ENCODE measurements around the gene CDK4. TPM values are rescaled to one million over a fixed set of nuclear protein-coding genes. Genes with fewer than 3 reads are reported as not detected.

CDK4 gene
- 10 to 100 TPM; 22.1 to 52.6 TPM for polyA plus RNA-seq

GRCh38 chr12:57751788-57752667, at the start of gene CDK4:
CDK4 (minus strand) TSS chr12:57752310; CDS start chr12:57751717, 593 bp downstream.
- H3K27ac ChIP-seq (ENCODE audit: low read depth in 2 of 2, low read length in 1 of 2) = peak within 1 kb of the TSS; percentile 71 to 88
- H3K4me1 ChIP-seq (ENCODE audit: control insufficient read depth in 2 of 2, insufficient read depth in 2 of 2, low read length in 1 of 2) = peaks cover 6 to 8% of the 10 kb centered on the region in 2 donors
- H3K36me3 ChIP-seq (ENCODE audit: control insufficient read depth in 2 of 2, insufficient read depth in 2 of 2, low read length in 1 of 2) = peaks cover 0 to 11% of the 10 kb centered on the region in 2 donors
- no peaks in the 10 kb centered on the region for H3K9me3 ChIP-seq (ENCODE audit: control insufficient read depth in 2 of 2, insufficient read depth in 1 of 2, low read depth in 1 of 2, low read length in 1 of 2)
- 0 to 1% methylated on average over 58 of the region's 58 CpGs for WGBS, 2 donors
- no peaks in the 10 kb centered on the region for H3K27me3 ChIP-seq (ENCODE audit: control insufficient read depth in 1 of 2, insufficient read depth in 2 of 2, low read length in 2 of 2)
- peak within 1 kb of the TSS; percentile 58 to 72 for H3K4me3 ChIP-seq (ENCODE audit: low read depth in 1 of 2, low read length in 2 of 2)

- 95 to 97% methylated on average over 3 of the region's 3 CpGs for WGBS, 2 donors
- H3K27me3 ChIP-seq (ENCODE audit: control insufficient read depth in 1 of 2, insufficient read depth in 2 of 2, low read length in 2 of 2) = no peaks in the 10 kb centered on the region
- no peak overlapping the region for H3K4me3 ChIP-seq (ENCODE audit: low read depth in 1 of 2, low read length in 2 of 2)
- H3K4me1 ChIP-seq (ENCODE audit: control insufficient read depth in 2 of 2, insufficient read depth in 2 of 2, low read length in 1 of 2) = peaks cover 0 to 2% of the 10 kb centered on the region in 2 donors
- no peak overlapping the region for H3K27ac ChIP-seq (ENCODE audit: low read depth in 2 of 2, low read length in 1 of 2)
- no peaks in the 10 kb centered on the region for H3K9me3 ChIP-seq (ENCODE audit: control insufficient read depth in 2 of 2, insufficient read depth in 1 of 2, low read depth in 1 of 2, low read length in 1 of 2)
- H3K36me3 ChIP-seq (ENCODE audit: control insufficient read depth in 2 of 2, insufficient read depth in 2 of 2, low read length in 1 of 2) = peaks cover 0 to 13% of the 10 kb centered on the region in 2 donors
These were observed 48.9 kb upstream of the CDK4 start for GRCh38 chr12:57800965-57801364.

GRCh38 chr12:57797933-57798332, 45.8 kb upstream of the CDK4 start:
- H3K27me3 ChIP-seq (ENCODE audit: control insufficient read depth in 1 of 2, insufficient read depth in 2 of 2, low read length in 2 of 2) = no peaks in the 10 kb centered on the region
- H3K4me3 ChIP-seq (ENCODE audit: low read depth in 1 of 2, low read length in 2 of 2) = no peak overlapping the region
- WGBS, 2 donors = 84 to 89% methylated on average over 1 of the region's 1 CpG
- H3K36me3 ChIP-seq (ENCODE audit: control insufficient read depth in 2 of 2, insufficient read depth in 2 of 2, low read length in 1 of 2) = peaks cover 0 to 14% of the 10 kb centered on the region in 2 donors
- H3K4me1 ChIP-seq (ENCODE audit: control insufficient read depth in 2 of 2, insufficient read depth in 2 of 2, low read length in 1 of 2) = no peaks in the 10 kb centered on the region
- H3K9me3 ChIP-seq (ENCODE audit: control insufficient read depth in 2 of 2, insufficient read depth in 1 of 2, low read depth in 1 of 2, low read length in 1 of 2) = no peaks in the 10 kb centered on the region
- H3K27ac ChIP-seq (ENCODE audit: low read depth in 2 of 2, low read length in 1 of 2) = peak overlapping the region in 1 of 2 donors; percentile 40

- Histone ChIP-seq H3K27ac (ENCODE audit: low read depth in 2 of 2, low read length in 1 of 2) (no peak overlapping the region), H3K4me1 (ENCODE audit: control insufficient read depth in 2 of 2, insufficient read depth in 2 of 2, low read length in 1 of 2) (no peaks in the 10 kb centered on the region), H3K9me3 (ENCODE audit: control insufficient read depth in 2 of 2, insufficient read depth in 1 of 2, low read depth in 1 of 2, low read length in 1 of 2) (no peaks in the 10 kb centered on the region), H3K4me3 (ENCODE audit: low read depth in 1 of 2, low read length in 2 of 2) (no peak overlapping the region), H3K36me3 (ENCODE audit: control insufficient read depth in 2 of 2, insufficient read depth in 2 of 2, low read length in 1 of 2) (peaks cover 0 to 10% of the 10 kb centered on the region in 2 donors), H3K27me3 (ENCODE audit: control insufficient read depth in 1 of 2, insufficient read depth in 2 of 2, low read length in 2 of 2) (no peaks in the 10 kb centered on the region)
- 93 to 96% methylated on average over 1 of the region's 1 CpG for WGBS, 2 donors
These were observed 44.9 kb upstream of the CDK4 start for GRCh38 chr12:57796996-57797395.

- H3K4me3 ChIP-seq (ENCODE audit: low read depth in 1 of 2, low read length in 2 of 2) = no peak overlapping the region
- H3K27ac ChIP-seq (ENCODE audit: low read depth in 2 of 2, low read length in 1 of 2) = peak overlapping the region in 1 of 2 donors; percentile 39
- H3K36me3 ChIP-seq (ENCODE audit: control insufficient read depth in 2 of 2, insufficient read depth in 2 of 2, low read length in 1 of 2) = peaks cover 0 to 7% of the 10 kb centered on the region in 2 donors
- 77 to 87% methylated on average over 6 of the region's 6 CpGs for WGBS, 2 donors
- no peaks in the 10 kb centered on the region for H3K4me1 ChIP-seq (ENCODE audit: control insufficient read depth in 2 of 2, insufficient read depth in 2 of 2, low read length in 1 of 2)
- H3K27me3 ChIP-seq (ENCODE audit: control insufficient read depth in 1 of 2, insufficient read depth in 2 of 2, low read length in 2 of 2) = no peaks in the 10 kb centered on the region
- H3K9me3 ChIP-seq (ENCODE audit: control insufficient read depth in 2 of 2, insufficient read depth in 1 of 2, low read depth in 1 of 2, low read length in 1 of 2) = no peaks in the 10 kb centered on the region
These were observed 43.2 kb upstream of the CDK4 start for GRCh38 chr12:57795354-57795753.

GRCh38 chr12:57793920-57794319, 41.8 kb upstream of the CDK4 start:
- Histone ChIP-seq H3K27me3 (ENCODE audit: control insufficient read depth in 1 of 2, insufficient read depth in 2 of 2, low read length in 2 of 2) (no peaks in the 10 kb centered on the region), H3K27ac (ENCODE audit: low read depth in 2 of 2, low read length in 1 of 2) (no peak overlapping the region), H3K4me3 (ENCODE audit: low read depth in 1 of 2, low read length in 2 of 2) (no peak overlapping the region), H3K4me1 (ENCODE audit: control insufficient read depth in 2 of 2, insufficient read depth in 2 of 2, low read length in 1 of 2) (no peaks in the 10 kb centered on the region), H3K36me3 (ENCODE audit: control insufficient read depth in 2 of 2, insufficient read depth in 2 of 2, low read length in 1 of 2) (peaks cover 0 to 5% of the 10 kb centered on the region in 2 donors), H3K9me3 (ENCODE audit: control insufficient read depth in 2 of 2, insufficient read depth in 1 of 2, low read depth in 1 of 2, low read length in 1 of 2) (no peaks in the 10 kb centered on the region)
- WGBS, 2 donors = 18 to 29% methylated on average over 1 of the region's 1 CpG

GRCh38 chr12:57783861-57784260, 31.8 kb upstream of the CDK4 start:
- H3K27me3 ChIP-seq (ENCODE audit: control insufficient read depth in 1 of 2, insufficient read depth in 2 of 2, low read length in 2 of 2) = no peaks in the 10 kb centered on the region
- H3K36me3 ChIP-seq (ENCODE audit: control insufficient read depth in 2 of 2, insufficient read depth in 2 of 2, low read length in 1 of 2) = peaks cover 7 to 8% of the 10 kb centered on the region in 2 donors
- peak overlapping the region in 1 of 2 donors; percentile 99 for H3K4me3 ChIP-seq (ENCODE audit: low read depth in 1 of 2, low read length in 2 of 2)
- H3K27ac ChIP-seq (ENCODE audit: low read depth in 2 of 2, low read length in 1 of 2) = no peak overlapping the region
- no peaks in the 10 kb centered on the region for H3K4me1 ChIP-seq (ENCODE audit: control insufficient read depth in 2 of 2, insufficient read depth in 2 of 2, low read length in 1 of 2)
- no peaks in the 10 kb centered on the region for H3K9me3 ChIP-seq (ENCODE audit: control insufficient read depth in 2 of 2, insufficient read depth in 1 of 2, low read depth in 1 of 2, low read length in 1 of 2)
- 87 to 89% methylated on average over 11 of the region's 11 CpGs for WGBS, 2 donors

- Histone ChIP-seq H3K27me3 (ENCODE audit: control insufficient read depth in 1 of 2, insufficient read depth in 2 of 2, low read length in 2 of 2) (no peaks in the 10 kb centered on the region), H3K27ac (ENCODE audit: low read depth in 2 of 2, low read length in 1 of 2) (no peak overlapping the region), H3K4me1 (ENCODE audit: control insufficient read depth in 2 of 2, insufficient read depth in 2 of 2, low read length in 1 of 2) (peaks cover 0 to 2% of the 10 kb centered on the region in 2 donors), H3K9me3 (ENCODE audit: control insufficient read depth in 2 of 2, insufficient read depth in 1 of 2, low read depth in 1 of 2, low read length in 1 of 2) (no peaks in the 10 kb centered on the region), H3K4me3 (ENCODE audit: low read depth in 1 of 2, low read length in 2 of 2) (peak overlapping the region; percentile 90 to 99), H3K36me3 (ENCODE audit: control insufficient read depth in 2 of 2, insufficient read depth in 2 of 2, low read length in 1 of 2) (peaks cover 7 to 8% of the 10 kb centered on the region in 2 donors)
- WGBS, 2 donors = 78 to 79% methylated on average over 12 of the region's 12 CpGs
These were observed 31.3 kb upstream of the CDK4 start for GRCh38 chr12:57783466-57783801.

GRCh38 chr12:57782608-57783465, 30.7 kb upstream of the CDK4 start, which contains the start of gene TSFM:
TSFM (plus strand) TSS chr12:57782787; CDS start chr12:57782802, 15 bp downstream.
- H3K9me3 ChIP-seq (ENCODE audit: control insufficient read depth in 2 of 2, insufficient read depth in 1 of 2, low read depth in 1 of 2, low read length in 1 of 2) = no peaks in the 10 kb centered on the region
- H3K27ac ChIP-seq (ENCODE audit: low read depth in 2 of 2, low read length in 1 of 2) = peak within 1 kb of the TSS; percentile 50 to 89
- peak within 1 kb of the TSS; percentile 90 to 99 for H3K4me3 ChIP-seq (ENCODE audit: low read depth in 1 of 2, low read length in 2 of 2)
- H3K27me3 ChIP-seq (ENCODE audit: control insufficient read depth in 1 of 2, insufficient read depth in 2 of 2, low read length in 2 of 2) = no peaks in the 10 kb centered on the region
- peaks cover 7 to 8% of the 10 kb centered on the region in 2 donors for H3K36me3 ChIP-seq (ENCODE audit: control insufficient read depth in 2 of 2, insufficient read depth in 2 of 2, low read length in 1 of 2)
- 1% methylated on average over 45 of the region's 45 CpGs for WGBS, 2 donors
- peaks cover 0 to 4% of the 10 kb centered on the region in 2 donors for H3K4me1 ChIP-seq (ENCODE audit: control insufficient read depth in 2 of 2, insufficient read depth in 2 of 2, low read length in 1 of 2)

Measured in esophagus (tissue), 2 donors.